ENCODE data around the gene TULP4. TPM values are rescaled to one million over a fixed set of nuclear protein-coding genes. Genes with fewer than 3 reads are reported as not detected.

Gene TULP4
- polyA plus RNA-seq, 4 donors = 16.4 to 18.9 (median 18.3) TPM

GRCh38 chr6:158489441-158489840 lies 177.2 kb downstream of the TULP4 start:
- no peak for DNase-seq (ENCODE audit: low read depth in 4 of 4, low spot score in 3 of 4)

GRCh38 chr6:158492881-158493280 lies 180.6 kb downstream of the TULP4 start:
- DNase-seq (ENCODE audit: low read depth in 4 of 4, low spot score in 3 of 4) = no peak

GRCh38 chr6:158496700-158497099 lies 184.4 kb downstream of the TULP4 start:
- no peak for DNase-seq (ENCODE audit: low read depth in 4 of 4, low spot score in 3 of 4)

GRCh38 chr6:158497620-158498019 lies 185.4 kb downstream of the TULP4 start:
- no peak for DNase-seq (ENCODE audit: low read depth in 4 of 4, low spot score in 3 of 4)

GRCh38 chr6:158498362-158498761 lies 186.1 kb downstream of the TULP4 start:
- no peak for DNase-seq (ENCODE audit: low read depth in 4 of 4, low spot score in 3 of 4)

- DNase-seq (ENCODE audit: low read depth in 4 of 4, low spot score in 3 of 4) = no peak
These were observed 187.3 kb downstream of the TULP4 start for GRCh38 chr6:158499601-158500000.

- no peak for DNase-seq (ENCODE audit: low read depth in 4 of 4, low spot score in 3 of 4)
These were observed 187.9 kb downstream of the TULP4 start for GRCh38 chr6:158500016-158500735.

- DNase-seq (ENCODE audit: low read depth in 4 of 4, low spot score in 3 of 4) = no peak
These were observed 189.3 kb downstream of the TULP4 start for GRCh38 chr6:158501360-158502262.

- no peak for DNase-seq (ENCODE audit: low read depth in 4 of 4, low spot score in 3 of 4)
These were observed 190.1 kb downstream of the TULP4 start for GRCh38 chr6:158502263-158502950.

GRCh38 chr6:158503222-158503621 lies 191.0 kb downstream of the TULP4 start:
- DNase-seq (ENCODE audit: low read depth in 4 of 4, low spot score in 3 of 4) = no peak

- no peak for DNase-seq (ENCODE audit: low read depth in 4 of 4, low spot score in 3 of 4)
These were observed 191.6 kb downstream of the TULP4 start for GRCh38 chr6:158503846-158504245.

GRCh38 chr6:158505194-158505593 lies 192.9 kb downstream of the TULP4 start:
- DNase-seq (ENCODE audit: low read depth in 4 of 4, low spot score in 3 of 4) = no peak

GRCh38 chr6:158506601-158507000 lies 194.3 kb downstream of the TULP4 start:
- DNase-seq (ENCODE audit: low read depth in 4 of 4, low spot score in 3 of 4) = no peak

- no peak for DNase-seq (ENCODE audit: low read depth in 4 of 4, low spot score in 3 of 4)
These were observed 194.9 kb downstream of the TULP4 start for GRCh38 chr6:158507174-158507573.

GRCh38 chr6:158508450-158508849 lies 196.2 kb downstream of the TULP4 start:
- no peak for DNase-seq (ENCODE audit: low read depth in 4 of 4, low spot score in 3 of 4)

- no peak for DNase-seq (ENCODE audit: low read depth in 4 of 4, low spot score in 3 of 4)
These were observed 197.2 kb downstream of the TULP4 start for GRCh38 chr6:158509465-158509864.

- no peak for DNase-seq (ENCODE audit: low read depth in 4 of 4, low spot score in 3 of 4)
These were observed 200.5 kb downstream of the TULP4 start for GRCh38 chr6:158512809-158513208.

- no peak for DNase-seq (ENCODE audit: low read depth in 4 of 4, low spot score in 3 of 4)
These were observed 201.9 kb downstream of the TULP4 start for GRCh38 chr6:158514176-158514575.

GRCh38 chr6:158514991-158515390 lies 202.7 kb downstream of the TULP4 start:
- no peak for DNase-seq (ENCODE audit: low read depth in 4 of 4, low spot score in 3 of 4)

GRCh38 chr6:158516098-158516497 lies 203.8 kb downstream of the TULP4 start:
- DNase-seq (ENCODE audit: low read depth in 4 of 4, low spot score in 3 of 4) = no peak

- no peak for DNase-seq (ENCODE audit: low read depth in 4 of 4, low spot score in 3 of 4)
These were observed 204.8 kb downstream of the TULP4 start for GRCh38 chr6:158517038-158517437.
